NCI-H1105 treated with DMSO at 0.1 percent for 48 hours (cell line): ENCODE measurements around the gene OR51V1.
"Not testable (repeated sequence)": the region's sequence is repeated elsewhere in the genome, so short reads cannot be mapped to it uniquely, and the experiment has no call there.

Experiments
- DNase-seq: peaks from one replicate; lab custom pipeline; 2025; lab: John Stamatoyannopoulos, UW

OR51V1 gene

GRCh38 chr11:5165898-5166297 lies 34.6 kb downstream of the OR51V1 start:
- DNase-seq = not testable (repeated sequence)

DNA sequence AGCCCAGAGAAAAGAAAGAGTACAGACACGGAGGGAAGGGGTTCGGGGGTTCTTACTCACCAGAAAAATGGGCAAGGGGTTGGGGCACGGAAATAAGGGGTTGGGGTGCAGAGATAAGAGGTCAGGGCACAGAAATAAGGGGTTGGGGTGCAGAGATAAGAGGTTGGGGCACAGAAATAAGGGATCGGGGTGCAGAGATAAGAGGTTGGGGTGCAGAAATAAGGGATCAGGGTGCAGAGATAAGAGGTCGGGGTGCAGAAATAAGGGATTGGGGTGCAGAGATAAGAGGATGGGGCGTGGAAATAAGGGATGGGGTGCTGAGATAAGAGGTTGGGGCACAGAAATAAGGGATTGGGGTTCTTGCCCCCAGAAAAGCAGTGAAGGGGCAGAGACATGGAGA lies 35.7 kb downstream of the OR51V1 start:
- not testable (repeated sequence) for DNase-seq

GRCh38 chr11:5161045-5161444 lies 39.4 kb downstream of the OR51V1 start:
- DNase-seq = not testable (repeated sequence)

DNA sequence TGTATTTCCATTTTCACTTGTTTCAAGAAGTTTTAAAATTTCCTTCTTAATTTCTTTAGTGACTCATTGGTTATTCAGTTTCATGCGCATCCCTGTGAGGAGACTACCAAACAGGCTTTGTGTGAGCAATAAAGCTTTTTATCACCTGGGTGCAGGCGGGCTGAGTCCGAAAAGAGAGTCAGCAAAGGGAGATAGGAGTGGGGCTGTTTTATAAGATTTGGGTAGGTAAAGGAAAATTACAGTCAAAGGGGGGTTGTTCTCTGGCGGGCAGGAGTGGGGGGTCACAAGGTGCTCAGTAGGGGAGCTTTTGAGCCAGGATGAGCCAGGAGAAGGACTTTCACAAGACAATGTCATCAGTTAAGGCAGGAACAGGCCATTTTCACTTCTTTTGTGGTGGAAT lies 40.3 kb downstream of the OR51V1 start:
- DNase-seq = not testable (repeated sequence)

GRCh38 chr11:5159806-5160205 lies 40.7 kb downstream of the OR51V1 start:
- no peak for DNase-seq

DNA sequence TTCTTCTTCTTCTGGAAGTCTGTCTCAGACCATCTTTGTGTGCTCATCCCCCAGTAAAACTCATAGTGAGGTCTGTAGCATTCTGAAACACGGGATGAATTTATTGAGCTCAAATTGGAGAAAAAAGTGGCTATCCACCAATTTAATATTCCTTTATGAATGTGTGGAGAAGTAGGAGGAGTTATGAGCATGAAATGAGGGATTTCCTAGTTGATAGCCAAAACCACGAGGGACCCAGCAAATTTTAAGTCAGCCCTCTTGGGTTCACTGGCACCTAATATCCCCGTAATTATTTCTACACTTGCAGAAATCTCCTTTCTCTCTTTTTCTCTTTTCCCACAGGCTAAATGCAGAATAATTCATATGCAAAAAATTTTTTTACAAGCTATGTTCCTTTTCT lies 45.8 kb downstream of the OR51V1 start, which contains the start of gene OR52A1:
Gene OR52A1 (minus strand): TSS at position 101 of the 400 bp plus-strand sequence. CDS start 2,388 bp downstream, outside the sequence.
- DNase-seq = no peak

GRCh38 chr11:5153574-5154431 lies 46.7 kb downstream of the OR51V1 start:
- DNase-seq = no peak

- DNase-seq = no peak
Observed at GRCh38 chr11:5151713-5152153, 48.7 kb downstream of the OR51V1 start.
